Endothelial cell of umbilical vein (primary cell): ENCODE results near the gene CYTIP.

Experiments
- CTCF ChIP-seq, 2 donors: IDR thresholded peaks; 1 replicate in 1 of 2; 2 replicates in 1 of 2; pipeline ENCODE4 v1.5.1; 2011; ENCODE audit warnings: low read length in 2 of 2, mild to moderate bottlenecking in 2 of 2, moderate library complexity in 2 of 2, control low read depth in 1 of 2, inconsistent platforms in 1 of 2, low read depth in 1 of 2; ENCODE audit not compliant: insufficient read depth in 1 of 2; ENCODE audit errors: extremely low read depth in 1 of 2
- POLR2A ChIP-seq: IDR thresholded peaks from 2 replicates; pipeline ENCODE4 v1.6.1; 2012; ENCODE audit warnings: low read depth, mild to moderate bottlenecking, control low read depth, low read length
- POLR2AphosphoS5 ChIP-seq: IDR thresholded peaks from 2 replicates; pipeline ENCODE4 v1.6.1; 2012; ENCODE audit warnings: low read depth, mild to moderate bottlenecking, control low read depth, low read length, moderate library complexity; ENCODE audit not compliant: insufficient read depth

- TF ChIP-seq CTCF (IDR thresholded peaks at IDR 0.05; ENCODE audit: extremely low read depth in 1 of 2, insufficient read depth in 1 of 2, low read depth in 1 of 2, low read length in 2 of 2) (no peak), POLR2A (no peak), POLR2AphosphoS5 (no peak)
These were observed 46.1 kb upstream of the CYTIP start for GRCh38 chr2:157489983-157490382.
